ENCODE data around the gene ACRV1.

- no peak for TF ChIP-seq CTCF (IDR thresholded peaks at IDR 0.05; ENCODE audit: extremely low read depth in 1 of 2, insufficient read depth in 1 of 2, low read depth in 1 of 2, low read length in 2 of 2)
- TF ChIP-seq MAX (IDR thresholded peaks at IDR 0.05; ENCODE audit: insufficient read depth, insufficient read length) = peak; percentile 22
- TF ChIP-seq POLR2A (IDR thresholded peaks at IDR 0.05; ENCODE audit: low read depth, low read length) = peak; percentile 71
- no peak for TF ChIP-seq EZH2 (IDR thresholded peaks at IDR 0.05; ENCODE audit: borderline replicate concordance, low read depth, low read length, severe bottlenecking)
- TF ChIP-seq POLR2AphosphoS5 (IDR thresholded peaks at IDR 0.05; ENCODE audit: insufficient read depth, low read depth, low read length) = peak; percentile 67
- TF ChIP-seq GATA2 (IDR thresholded peaks at IDR 0.05; ENCODE audit: insufficient read depth, insufficient read length, low read depth, low read length) = no peak
- TF ChIP-seq JUN (IDR thresholded peaks at IDR 0.05; ENCODE audit: borderline replicate concordance, insufficient read depth, insufficient read length, low read depth) = no peak
- no peak for TF ChIP-seq MYC (IDR thresholded peaks at IDR 0.05; ENCODE audit: low read depth, low read length)
- TF ChIP-seq FOS (IDR thresholded peaks at IDR 0.05; ENCODE audit: borderline replicate concordance, insufficient read depth, low read length) = no peak
Measured at GRCh38 chr11:125625630-125626287, 54.9 kb downstream of the ACRV1 start.

All from endothelial cell of umbilical vein (primary cell).